Measurements from ENCODE around the gene COL6A3. TPM values are rescaled to one million over a fixed set of nuclear protein-coding genes. Genes with fewer than 3 reads are reported as not detected.
"Not testable (repeated sequence)": the region's sequence is repeated elsewhere in the genome, so short reads cannot be mapped to it uniquely, and the experiment has no call there.

COL6A3 gene
- total RNA-seq, 6 experiments from 2014 or later = 409 to 759 (median 458) TPM

DNA sequence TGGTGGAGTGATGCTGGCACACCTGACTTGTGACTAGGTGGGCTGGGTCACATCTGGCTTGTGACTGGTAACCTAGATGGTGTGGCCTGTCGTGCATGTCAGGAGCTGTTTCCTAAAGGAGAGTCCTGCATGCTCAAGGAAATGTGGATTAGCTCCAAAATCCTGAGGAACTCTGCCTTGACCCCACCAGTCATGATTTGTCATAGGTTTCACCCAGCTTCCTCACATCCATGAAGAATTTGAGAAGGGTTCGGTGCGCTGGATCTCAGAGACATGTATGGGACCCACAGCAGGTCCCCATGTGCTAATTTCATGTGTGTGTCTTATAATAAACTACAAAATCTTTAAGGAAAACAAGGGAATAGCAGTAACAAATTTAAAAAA is 107.2 kb downstream of the COL6A3 start:
- Mint-ChIP-seq H3K9me3 (peaks cover 24% of the 10 kb centered on the region), H3K4me3 (peak overlapping the region; percentile 44; the same call in 1 of the 2 replicates), H3K4me1 (ENCODE audit: low read depth) (peaks cover 75% of the 10 kb centered on the region), H3K36me3 (ENCODE audit: low read depth) (peaks cover 29% of the 10 kb centered on the region), H3K27ac (peak overlapping the region; percentile 83), H3K27me3 (ENCODE audit: insufficient read depth) (peaks cover 2% of the 10 kb centered on the region; the same call in 1 of the 2 replicates)
- TF ChIP-seq, protein P1, sequence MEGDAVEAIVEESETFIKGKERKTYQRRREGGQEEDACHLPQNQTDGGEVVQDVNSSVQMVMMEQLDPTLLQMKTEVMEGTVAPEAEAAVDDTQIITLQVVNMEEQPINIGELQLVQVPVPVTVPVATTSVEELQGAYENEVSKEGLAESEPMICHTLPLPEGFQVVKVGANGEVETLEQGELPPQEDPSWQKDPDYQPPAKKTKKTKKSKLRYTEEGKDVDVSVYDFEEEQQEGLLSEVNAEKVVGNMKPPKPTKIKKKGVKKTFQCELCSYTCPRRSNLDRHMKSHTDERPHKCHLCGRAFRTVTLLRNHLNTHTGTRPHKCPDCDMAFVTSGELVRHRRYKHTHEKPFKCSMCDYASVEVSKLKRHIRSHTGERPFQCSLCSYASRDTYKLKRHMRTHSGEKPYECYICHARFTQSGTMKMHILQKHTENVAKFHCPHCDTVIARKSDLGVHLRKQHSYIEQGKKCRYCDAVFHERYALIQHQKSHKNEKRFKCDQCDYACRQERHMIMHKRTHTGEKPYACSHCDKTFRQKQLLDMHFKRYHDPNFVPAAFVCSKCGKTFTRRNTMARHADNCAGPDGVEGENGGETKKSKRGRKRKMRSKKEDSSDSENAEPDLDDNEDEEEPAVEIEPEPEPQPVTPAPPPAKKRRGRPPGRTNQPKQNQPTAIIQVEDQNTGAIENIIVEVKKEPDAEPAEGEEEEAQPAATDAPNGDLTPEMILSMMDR (IDR thresholded peaks at IDR 0.05) = no peak
- no peak for DNase-seq

- TF ChIP-seq, protein P1 (IDR thresholded peaks at IDR 0.05) = no peak
- H3K36me3 Mint-ChIP-seq (ENCODE audit: low read depth) = peaks cover 29% of the 10 kb centered on the region
- peaks cover 80% of the 10 kb centered on the region for H3K4me1 Mint-ChIP-seq (ENCODE audit: low read depth)
- no peak for DNase-seq
- peak overlapping the region; percentile 83 for H3K27ac Mint-ChIP-seq
- peaks cover 2% of the 10 kb centered on the region; the same call in 1 of the 2 replicates for H3K27me3 Mint-ChIP-seq (ENCODE audit: insufficient read depth)
- peaks cover 24% of the 10 kb centered on the region for H3K9me3 Mint-ChIP-seq
- peak overlapping the region; percentile 44; the same call in 1 of the 2 replicates for H3K4me3 Mint-ChIP-seq
These were observed 107.7 kb downstream of the COL6A3 start for GRCh38 chr2:237306083-237306786.

- TF ChIP-seq, protein P1 (IDR thresholded peaks at IDR 0.05) = no peak
- Mint-ChIP-seq H3K27me3 (ENCODE audit: insufficient read depth) (peaks cover 2% of the 10 kb centered on the region; the same call in 1 of the 2 replicates), H3K36me3 (ENCODE audit: low read depth) (peaks cover 29% of the 10 kb centered on the region), H3K27ac (peak overlapping the region; percentile 83), H3K9me3 (peaks cover 24% of the 10 kb centered on the region), H3K4me3 (peak overlapping the region; percentile 44; the same call in 1 of the 2 replicates), H3K4me1 (ENCODE audit: low read depth) (peaks cover 81% of the 10 kb centered on the region)
- DNase-seq = no peak
These were observed 108.4 kb downstream of the COL6A3 start for GRCh38 chr2:237305579-237305978.

GRCh38 chr2:237304763-237305514 is 109.0 kb downstream of the COL6A3 start:
- peak; percentile 93 for DNase-seq
- H3K4me3 Mint-ChIP-seq = peak overlapping the region; percentile 44; the same call in 1 of the 2 replicates
- TF ChIP-seq, protein P1 (IDR thresholded peaks at IDR 0.05) = no peak
- H3K4me1 Mint-ChIP-seq (ENCODE audit: low read depth) = peaks cover 84% of the 10 kb centered on the region
- H3K36me3 Mint-ChIP-seq (ENCODE audit: low read depth) = peaks cover 29% of the 10 kb centered on the region
- H3K27me3 Mint-ChIP-seq (ENCODE audit: insufficient read depth) = peaks cover 2% of the 10 kb centered on the region; the same call in 1 of the 2 replicates
- H3K9me3 Mint-ChIP-seq = peaks cover 24% of the 10 kb centered on the region
- H3K27ac Mint-ChIP-seq = peak overlapping the region; percentile 83

GRCh38 chr2:237303244-237303643 is 110.7 kb downstream of the COL6A3 start:
- Mint-ChIP-seq H3K9me3 (peaks cover 24% of the 10 kb centered on the region), H3K36me3 (ENCODE audit: low read depth) (peaks cover 23% of the 10 kb centered on the region), H3K4me1 (ENCODE audit: low read depth) (peaks cover 86% of the 10 kb centered on the region)
- H3K4me3 Mint-ChIP-seq; H3K27me3 Mint-ChIP-seq (ENCODE audit: insufficient read depth); DNase-seq; H3K27ac Mint-ChIP-seq: not testable (repeated sequence)

GRCh38 chr2:237301595-237301994 is 112.4 kb downstream of the COL6A3 start:
- Mint-ChIP-seq H3K4me1 (ENCODE audit: low read depth) (peaks cover 90% of the 10 kb centered on the region), H3K27ac (no peak overlapping the region), H3K36me3 (ENCODE audit: low read depth) (peaks cover 21% of the 10 kb centered on the region)

More at GRCh38 chr2:237301595-237301994, 112.4 kb downstream of the COL6A3 start:
- Mint-ChIP-seq H3K9me3 (peaks cover 24% of the 10 kb centered on the region), H3K4me3 (no peak overlapping the region), H3K27me3 (ENCODE audit: insufficient read depth) (peaks cover 2% of the 10 kb centered on the region; the same call in 1 of the 2 replicates)
- DNase-seq = no peak
- TF ChIP-seq, protein P1 (IDR thresholded peaks at IDR 0.05) = no peak

Data from HFFc6 (cell line).